NT2/D1 (cell line): Measurements from ENCODE around the gene PRSS48.
"Not testable (repeated sequence)": the region's sequence is repeated elsewhere in the genome, so short reads cannot be mapped to it uniquely, and the experiment has no call there.

ENCODE experiments used
- DNase-seq: peaks from one replicate; pipeline ENCODE4 v3.0.0-alpha.2; 2011; ENCODE audit warnings: low read depth, low spot score
- H3K27me3 ChIP-seq: 2 replicates; pipeline ENCODE4 v1.6.0; 2011; ENCODE audit warnings: mild to moderate bottlenecking; ENCODE audit not compliant: insufficient read length, insufficient read depth
- H3K36me3 ChIP-seq: 2 replicates; pipeline ENCODE4 v1.6.1; 2011; ENCODE audit warnings: mild to moderate bottlenecking, low read length, mixed read lengths; ENCODE audit not compliant: insufficient read depth, insufficient read length
- H3K4me1 ChIP-seq: 2 replicates; pipeline ENCODE4 v1.5.1; 2011; ENCODE audit not compliant: insufficient read depth, insufficient read length
- H3K4me3 ChIP-seq: 2 replicates; pipeline ENCODE4 v1.5.1; 2011; ENCODE audit warnings: low read depth; ENCODE audit not compliant: insufficient read length
- H3K9ac ChIP-seq: 2 replicates; pipeline ENCODE4 v1.6.0; 2011; ENCODE audit warnings: low read depth; ENCODE audit not compliant: insufficient read length
- H3K9me3 ChIP-seq: 2 replicates; pipeline ENCODE4 v1.5.1; 2011; ENCODE audit warnings: mild to moderate bottlenecking, low read length; ENCODE audit not compliant: insufficient read depth
- SUZ12 ChIP-seq: IDR thresholded peaks from 2 replicates; pipeline ENCODE4 v1.6.1; 2011; ENCODE audit not compliant: insufficient read length, insufficient read depth; ENCODE audit errors: extremely low read depth
- YY1 ChIP-seq: IDR thresholded peaks from 2 replicates; pipeline ENCODE4 v1.6.1; 2011; ENCODE audit not compliant: insufficient read length, insufficient read depth
- ZNF274 ChIP-seq: IDR thresholded peaks from 2 replicates; pipeline ENCODE4 v1.6.1; 2011; ENCODE audit warnings: mild to moderate bottlenecking, low read depth, low read length

PRSS48 gene

DNA sequence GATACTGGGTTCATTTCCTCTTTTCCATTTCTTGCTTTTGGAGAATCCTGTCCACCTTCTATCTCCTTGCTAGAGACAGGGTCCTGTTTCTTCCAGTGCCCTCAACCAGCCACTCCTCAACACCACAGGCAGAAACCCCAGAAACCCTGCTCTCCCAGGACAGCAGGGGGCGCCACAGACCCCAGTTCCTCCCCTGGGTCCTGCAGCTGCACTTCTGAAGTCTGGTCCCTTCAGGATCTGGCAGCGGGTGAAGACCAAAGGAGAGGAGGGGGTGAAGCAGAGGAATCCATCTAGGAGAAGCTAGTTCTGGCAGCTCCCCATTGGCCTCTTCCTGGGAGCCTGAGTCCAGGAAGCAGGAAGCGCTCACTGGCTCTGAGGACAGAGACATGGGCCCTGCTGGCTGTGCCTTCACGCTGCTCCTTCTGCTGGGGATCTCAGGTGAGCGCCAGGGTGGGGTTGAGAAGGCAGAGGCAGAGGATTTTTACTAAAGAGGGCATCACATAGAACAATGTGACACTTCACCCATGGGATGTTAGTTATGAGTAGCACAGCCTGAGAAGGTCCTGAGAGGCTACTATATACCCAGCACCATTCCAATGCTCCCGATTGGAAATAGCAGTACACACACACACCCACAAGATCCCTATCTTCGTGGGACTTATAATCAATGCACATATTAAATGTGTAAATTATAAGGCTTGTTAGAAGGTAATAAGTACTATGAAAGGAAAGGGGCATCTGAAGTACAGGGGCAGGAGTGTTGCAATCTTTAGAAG is at the start of gene PRSS48:
PRSS48 (plus strand) TSS at position 375 of the 776 bp plus-strand sequence; CDS start at position 387, 12 bp downstream.
- no peaks in the 10 kb centered on the region for H3K4me1 ChIP-seq
- peaks cover 3% of the 10 kb centered on the region for H3K36me3 ChIP-seq
- no peak within 1 kb of the TSS for H3K4me3 ChIP-seq
- DNase-seq, result peak; percentile 61
- H3K9ac ChIP-seq, result no peak within 1 kb of the TSS
- TF ChIP-seq SUZ12 (no peak), YY1 (no peak), ZNF274 (no peak)
- no peaks in the 10 kb centered on the region for H3K27me3 ChIP-seq
- H3K9me3 ChIP-seq, result no peaks in the 10 kb centered on the region

GRCh38 chr4:151227172-151227571 is 49.8 kb upstream of the PRSS48 start:
- no peak for TF ChIP-seq SUZ12
- no peak for TF ChIP-seq ZNF274
- no peak for TF ChIP-seq YY1
- H3K4me1 ChIP-seq, result no peaks in the 10 kb centered on the region
- H3K9ac ChIP-seq, result no peak overlapping the region
- H3K36me3 ChIP-seq, result no peaks in the 10 kb centered on the region
- H3K4me3 ChIP-seq, result no peak overlapping the region
- H3K27me3 ChIP-seq, result no peaks in the 10 kb centered on the region
- no peak for DNase-seq
- no peaks in the 10 kb centered on the region for H3K9me3 ChIP-seq

DNA sequence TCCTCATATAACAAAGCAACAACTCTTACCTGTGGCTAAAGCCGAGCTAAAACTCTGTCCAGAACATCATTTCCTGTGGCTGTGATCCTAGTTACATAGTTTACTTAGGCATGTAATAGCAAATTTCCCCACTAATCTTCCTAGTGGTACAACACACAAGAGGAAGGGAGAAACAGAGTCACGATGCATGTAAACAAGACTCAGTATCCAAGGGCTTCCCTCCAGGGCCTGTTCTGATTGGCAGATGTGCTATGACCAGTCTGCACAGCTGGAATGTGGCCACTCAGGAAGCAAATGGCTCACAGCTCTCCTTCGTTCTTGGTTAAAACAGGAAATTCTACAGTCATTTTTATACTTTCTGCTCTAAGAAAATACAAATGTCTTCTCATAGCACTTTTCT is 49.2 kb upstream of the PRSS48 start:
- no peak overlapping the region for H3K9ac ChIP-seq
- H3K27me3 ChIP-seq, result no peaks in the 10 kb centered on the region
- no peak for TF ChIP-seq ZNF274
- no peak for DNase-seq
- H3K36me3 ChIP-seq, result no peaks in the 10 kb centered on the region
- no peaks in the 10 kb centered on the region for H3K4me1 ChIP-seq
- no peak overlapping the region for H3K4me3 ChIP-seq
- no peaks in the 10 kb centered on the region for H3K9me3 ChIP-seq

DNA sequence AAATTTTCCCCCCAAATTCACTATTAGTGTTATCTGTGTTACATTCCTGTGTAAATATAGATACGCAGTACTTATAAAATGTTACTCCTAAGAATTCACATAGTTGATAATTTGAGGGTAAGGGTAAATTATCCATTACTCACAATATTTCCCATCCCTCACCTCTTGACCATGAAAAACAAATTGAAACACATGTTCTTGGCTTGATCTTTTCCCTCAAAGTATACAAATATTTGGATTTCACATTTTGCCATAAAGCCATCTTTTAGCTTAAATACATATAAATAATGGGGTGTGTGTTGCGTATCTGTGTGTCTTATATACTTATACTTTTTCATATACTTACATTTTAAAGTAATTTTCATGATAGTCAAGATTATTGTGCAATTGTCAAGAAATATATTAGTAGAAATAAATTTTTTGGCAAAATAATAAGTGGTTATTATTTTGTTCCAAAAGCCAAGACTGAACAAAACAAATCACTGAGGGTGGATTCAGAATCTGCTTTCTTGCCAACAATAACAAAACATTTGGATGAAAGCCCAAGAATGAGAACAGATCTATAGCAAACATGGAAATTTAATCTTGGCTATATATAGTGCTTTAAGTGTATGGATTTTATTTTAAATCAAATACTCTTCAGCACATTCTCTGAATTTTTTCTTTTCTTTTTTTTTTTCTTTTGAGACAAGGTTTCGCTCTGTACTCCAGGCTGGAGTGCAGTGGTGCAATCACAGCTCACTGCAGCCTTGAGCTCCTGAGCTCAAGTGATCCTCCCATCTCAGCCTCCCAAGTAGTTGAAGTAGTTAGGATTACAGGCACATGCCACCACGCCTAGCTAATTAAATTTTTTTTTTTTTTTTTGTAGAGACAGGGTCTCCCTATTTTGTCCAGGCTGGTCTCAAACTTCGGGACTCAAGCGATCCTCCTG is 48.5 kb upstream of the PRSS48 start:
- no peaks in the 10 kb centered on the region for H3K4me1 ChIP-seq
- H3K9ac ChIP-seq, result no peak overlapping the region
- no peak for DNase-seq
- TF ChIP-seq YY1, result no peak
- H3K27me3 ChIP-seq, result no peaks in the 10 kb centered on the region
- H3K36me3 ChIP-seq, result no peaks in the 10 kb centered on the region
- no peaks in the 10 kb centered on the region for H3K9me3 ChIP-seq
- H3K4me3 ChIP-seq, result no peak overlapping the region

DNA sequence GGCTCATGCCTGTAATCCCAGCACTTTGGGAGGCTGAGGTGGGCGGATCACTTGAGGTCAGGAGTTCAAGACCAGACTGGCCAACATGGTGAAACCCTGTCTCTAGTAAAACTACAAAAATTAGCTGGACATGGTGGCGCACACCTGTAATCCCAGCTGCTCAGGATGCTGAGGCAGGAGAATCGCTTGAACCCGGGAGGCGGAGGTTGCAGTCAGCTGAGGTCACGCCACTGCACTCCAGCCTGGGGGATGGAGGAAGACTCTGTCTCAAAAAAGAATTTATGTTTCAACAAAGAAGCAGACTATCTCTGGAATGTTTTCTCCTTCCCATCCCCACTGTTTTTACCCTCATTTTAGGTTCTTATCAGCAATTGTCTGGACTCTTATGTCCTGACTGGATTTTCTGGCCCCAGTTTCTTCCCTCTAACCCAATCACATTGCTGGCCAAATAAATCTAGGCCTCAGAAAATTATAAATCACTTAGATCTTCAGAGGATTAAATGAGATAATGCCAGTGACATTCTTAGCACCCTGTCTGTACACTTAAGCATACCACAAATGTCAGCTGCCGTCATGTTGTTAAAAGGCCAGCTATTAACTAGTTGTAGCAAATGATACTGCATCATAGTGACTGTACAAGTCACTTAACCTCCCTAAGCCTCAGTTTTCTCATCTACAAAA is 44.9 kb upstream of the PRSS48 start:
- Histone ChIP-seq H3K36me3 (no peaks in the 10 kb centered on the region), H3K27me3 (no peaks in the 10 kb centered on the region), H3K4me1 (no peaks in the 10 kb centered on the region), H3K4me3 (no peak overlapping the region), H3K9me3 (no peaks in the 10 kb centered on the region), H3K9ac (no peak overlapping the region)
- DNase-seq, result no peak
- TF ChIP-seq SUZ12, result no peak
- TF ChIP-seq ZNF274, result no peak
- no peak for TF ChIP-seq YY1

DNA sequence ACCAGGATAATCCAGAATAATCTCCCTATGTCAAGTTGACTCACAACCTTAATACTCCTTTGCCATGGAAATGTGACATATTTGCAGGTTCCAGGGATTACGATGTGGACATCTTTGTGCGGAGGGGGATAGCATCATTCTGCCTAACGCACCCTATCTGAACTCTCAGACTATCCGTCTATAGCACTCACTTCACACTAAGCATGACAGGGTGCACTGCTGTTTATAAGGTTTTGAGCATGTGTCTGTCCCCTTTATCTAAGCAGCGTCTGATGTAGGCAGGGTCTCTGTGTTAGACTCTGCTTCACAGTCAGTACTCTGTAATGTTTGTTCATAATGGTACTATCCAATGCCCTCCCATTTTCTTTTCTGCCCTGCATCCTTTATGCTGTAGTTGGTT is 43.4 kb upstream of the PRSS48 start:
- Histone ChIP-seq H3K4me1 (no peaks in the 10 kb centered on the region), H3K9ac (no peak overlapping the region), H3K4me3 (no peak overlapping the region), H3K9me3 (no peaks in the 10 kb centered on the region), H3K27me3 (no peaks in the 10 kb centered on the region), H3K36me3 (no peaks in the 10 kb centered on the region)
- DNase-seq, result no peak
- TF ChIP-seq SUZ12 (no peak), ZNF274 (no peak), YY1 (no peak)

GRCh38 chr4:151235373-151235772 is 41.6 kb upstream of the PRSS48 start:
- H3K4me1 ChIP-seq, H3K36me3 ChIP-seq, H3K9me3 ChIP-seq, H3K9ac ChIP-seq, H3K4me3 ChIP-seq, H3K27me3 ChIP-seq, DNase-seq: not testable (repeated sequence)
